Activated naive CD8-positive, alpha-beta T cell treated with anti-CD3 and anti-CD28 coated beads, Interleukin-2, amount 50 U/mL, for 24 hours (primary cell): ENCODE data around the gene DHX16.

Experiments
- ATAC-seq: fragments of 150-1000 bp; cut with Tn5 transposase; one replicate; pipeline ENCODE4 v1.10.0; 2021
- DNase-seq: peaks from one replicate; pipeline ENCODE4 v3.0.0; 2021
- H3K27ac Mint-ChIP-seq: one replicate; pipeline ENCODE4 v1.8.0; 2021; ENCODE audit warnings: mild to moderate bottlenecking, mixed read lengths
- H3K27me3 Mint-ChIP-seq: one replicate; pipeline ENCODE4 v1.8.0; 2021; ENCODE audit warnings: mixed read lengths
- H3K36me3 Mint-ChIP-seq: one replicate; pipeline ENCODE4 v1.8.0; 2021; ENCODE audit warnings: low read depth, mixed read lengths
- H3K4me1 Mint-ChIP-seq: one replicate; pipeline ENCODE4 v1.8.0; 2021; ENCODE audit warnings: mixed read lengths
- H3K4me3 Mint-ChIP-seq: one replicate; pipeline ENCODE4 v1.8.0; 2021; ENCODE audit warnings: mild to moderate bottlenecking, moderate library complexity, mixed read lengths
- H3K9me3 Mint-ChIP-seq: one replicate; pipeline ENCODE4 v1.8.0; 2021; ENCODE audit warnings: mixed read lengths

The DHX16 gene

DNA sequence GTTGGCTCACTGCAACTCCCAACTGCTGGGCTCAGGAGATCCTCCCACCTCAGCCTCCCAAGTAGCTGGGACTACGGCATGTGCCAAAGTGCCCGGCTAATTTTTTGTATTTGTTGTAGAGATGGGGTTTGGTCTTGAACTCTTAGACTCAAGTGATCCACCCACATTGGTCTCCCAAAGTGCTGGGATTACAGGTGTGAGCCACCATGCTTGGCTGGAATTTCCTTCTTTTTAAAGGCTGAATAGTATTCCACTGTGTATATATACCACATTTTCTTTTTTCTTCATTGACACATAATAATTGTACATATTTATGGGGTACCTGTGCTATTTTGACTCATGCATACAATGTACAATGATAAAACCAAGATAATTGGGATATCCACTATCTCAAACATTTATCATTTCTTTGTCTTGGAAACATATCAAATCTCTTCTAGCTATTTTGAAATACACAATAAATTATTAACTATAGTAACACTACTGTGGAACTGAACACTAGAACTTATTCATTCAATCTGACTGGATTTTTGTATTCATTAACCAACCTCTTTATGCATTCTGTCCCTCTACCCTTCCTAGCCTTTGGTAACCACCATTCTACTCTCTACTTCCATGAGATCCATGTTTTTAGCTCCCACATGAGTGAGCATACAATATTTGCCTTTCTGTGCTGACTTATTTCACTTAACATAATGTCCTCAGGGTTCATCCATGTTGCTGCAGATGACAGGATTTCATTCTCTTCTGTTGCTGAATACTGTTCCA lies 36.5 kb upstream of the DHX16 start:
- no peak for DNase-seq
- Mint-ChIP-seq H3K4me3 (no peak overlapping the region), H3K4me1 (peaks cover 12% of the 10 kb centered on the region), H3K27ac (no peak overlapping the region), H3K9me3 (no peaks in the 10 kb centered on the region), H3K36me3 (peaks cover 52% of the 10 kb centered on the region), H3K27me3 (no peaks in the 10 kb centered on the region)
- ATAC-seq: no peak

DNA sequence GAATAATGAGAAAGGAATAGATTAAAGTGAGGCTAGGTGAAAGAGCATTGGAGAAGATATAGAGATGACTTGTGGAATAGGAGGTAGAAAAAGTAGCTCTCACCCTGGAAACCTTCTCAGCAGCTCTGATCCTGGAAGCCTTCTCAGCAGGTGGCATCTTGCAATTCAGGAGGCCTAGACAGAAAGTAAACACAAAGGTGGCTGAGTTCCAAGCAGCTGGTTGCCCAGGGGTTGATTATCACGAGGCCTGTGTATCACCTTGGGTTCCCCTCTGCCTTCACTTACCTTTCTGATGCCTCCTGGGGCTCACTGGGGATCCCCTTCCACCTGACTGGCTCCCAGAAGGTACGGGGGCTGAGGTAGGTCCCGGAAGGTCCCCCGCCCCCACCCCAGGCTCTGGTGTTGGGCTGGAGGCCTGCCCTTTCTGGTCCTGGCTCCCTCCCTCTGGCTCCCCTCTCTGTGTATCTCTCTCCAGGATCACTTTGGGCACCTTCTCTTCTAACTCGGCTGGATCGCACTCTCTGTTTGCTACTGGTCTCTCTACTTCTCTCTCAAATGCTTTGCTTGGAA lies 34.6 kb upstream of the DHX16 start:
- H3K36me3 Mint-ChIP-seq: peaks cover 43% of the 10 kb centered on the region
- DNase-seq (no peak), ATAC-seq (no peak)
- no peak overlapping the region for H3K27ac Mint-ChIP-seq
- no peak overlapping the region for H3K4me3 Mint-ChIP-seq
- H3K4me1 Mint-ChIP-seq: peaks cover 7% of the 10 kb centered on the region
- H3K27me3 Mint-ChIP-seq: no peaks in the 10 kb centered on the region
- no peaks in the 10 kb centered on the region for H3K9me3 Mint-ChIP-seq

DNA sequence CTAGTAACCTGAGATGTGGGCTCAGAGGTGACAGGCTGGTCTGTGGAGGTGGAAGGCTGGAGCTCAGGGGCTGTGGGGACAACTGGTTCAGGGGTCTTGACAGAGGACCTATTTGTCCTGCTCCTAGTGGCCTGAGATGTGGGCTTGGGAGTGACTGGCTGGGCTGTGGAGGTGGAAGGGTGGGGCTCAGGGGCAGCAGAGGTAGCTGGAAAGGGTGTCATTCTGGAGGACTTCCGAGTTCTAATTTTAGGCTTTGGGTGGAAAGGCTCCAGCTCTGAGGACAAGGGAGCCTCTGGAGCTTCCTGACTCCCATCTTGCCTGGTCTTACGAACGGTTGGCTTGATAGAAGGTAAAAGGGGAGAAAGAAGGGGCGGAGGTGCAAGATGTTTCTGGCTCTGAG lies 32.8 kb upstream of the DHX16 start:
- H3K9me3 Mint-ChIP-seq: no peaks in the 10 kb centered on the region
- DNase-seq (no peak), ATAC-seq (no peak)
- H3K4me3 Mint-ChIP-seq: no peak overlapping the region
- no peaks in the 10 kb centered on the region for H3K27me3 Mint-ChIP-seq
- no peaks in the 10 kb centered on the region for H3K4me1 Mint-ChIP-seq
- H3K27ac Mint-ChIP-seq: no peak overlapping the region
- H3K36me3 Mint-ChIP-seq: peaks cover 35% of the 10 kb centered on the region

DNA sequence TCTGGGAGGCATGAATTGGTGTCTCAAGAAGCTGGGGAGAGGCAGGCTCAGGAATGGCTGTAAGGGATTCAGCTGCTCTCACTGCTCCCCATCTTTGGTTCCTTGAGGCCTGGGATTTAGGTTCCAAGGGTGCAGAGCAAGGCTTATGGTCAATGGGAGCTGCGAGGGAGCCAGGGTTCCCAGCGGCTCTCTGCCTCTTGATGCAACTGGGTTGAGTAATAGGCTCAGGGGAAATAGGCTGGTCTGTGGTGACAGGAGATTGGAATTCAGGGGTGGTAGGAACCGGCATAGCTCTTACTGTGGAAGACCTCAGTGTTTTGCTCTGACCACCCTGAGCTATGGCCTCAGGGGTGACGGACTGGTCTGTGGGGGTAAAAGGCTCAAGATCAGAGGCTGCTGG lies 31.0 kb upstream of the DHX16 start:
- Mint-ChIP-seq H3K4me3 (no peak overlapping the region), H3K36me3 (peaks cover 42% of the 10 kb centered on the region), H3K27ac (no peak overlapping the region), H3K4me1 (no peaks in the 10 kb centered on the region), H3K27me3 (no peaks in the 10 kb centered on the region), H3K9me3 (no peaks in the 10 kb centered on the region)
- no peak for ATAC-seq
- DNase-seq: no peak

DNA sequence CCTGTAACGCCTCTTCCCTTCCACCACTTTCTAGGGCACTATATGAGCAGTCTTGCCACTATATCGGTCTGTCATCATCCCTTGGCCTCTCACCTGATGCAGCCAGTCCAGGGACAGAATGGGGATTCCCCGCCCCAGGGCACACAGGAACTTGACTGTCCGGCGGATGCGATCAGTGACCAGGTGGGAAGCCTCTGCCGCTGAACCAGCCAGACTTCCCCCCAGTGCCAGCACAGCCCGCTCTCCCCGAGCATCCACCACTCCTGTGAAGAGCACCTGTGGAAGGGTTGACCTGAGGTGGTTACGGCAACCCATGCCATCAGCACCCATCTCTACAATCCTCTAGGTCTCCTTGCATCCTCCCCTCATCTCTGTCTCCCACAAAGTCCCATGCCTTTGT lies 30.2 kb upstream of the DHX16 start:
- Mint-ChIP-seq H3K36me3 (peaks cover 40% of the 10 kb centered on the region), H3K9me3 (no peaks in the 10 kb centered on the region), H3K4me1 (no peaks in the 10 kb centered on the region), H3K27ac (no peak overlapping the region), H3K27me3 (no peaks in the 10 kb centered on the region), H3K4me3 (no peak overlapping the region)
- no peak for DNase-seq
- no peak for ATAC-seq

DNA sequence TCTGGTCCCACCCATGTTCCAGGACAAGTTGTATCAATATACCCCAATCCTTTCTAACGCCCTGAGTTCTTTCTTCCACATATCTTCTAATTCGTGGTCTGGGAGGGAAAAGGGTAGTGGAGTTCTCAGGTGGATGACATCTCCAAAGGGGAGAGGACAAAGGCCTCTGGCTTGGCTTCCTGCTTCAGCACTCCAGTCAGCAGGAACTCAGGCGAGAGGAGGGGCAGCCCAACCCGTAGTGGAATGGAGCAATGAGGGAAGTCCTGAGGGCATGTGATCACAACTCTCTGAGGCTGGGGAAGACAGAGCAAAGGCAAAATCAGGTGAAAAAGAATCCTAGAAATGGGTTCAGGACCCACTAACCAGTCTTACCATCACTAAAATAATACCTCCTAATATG lies 27.5 kb upstream of the DHX16 start:
- H3K27ac Mint-ChIP-seq: no peak overlapping the region
- no peak for ATAC-seq
- no peak for DNase-seq
- no peak overlapping the region for H3K4me3 Mint-ChIP-seq
- no peaks in the 10 kb centered on the region for H3K4me1 Mint-ChIP-seq
- peaks cover 29% of the 10 kb centered on the region for H3K36me3 Mint-ChIP-seq
- no peaks in the 10 kb centered on the region for H3K27me3 Mint-ChIP-seq
- H3K9me3 Mint-ChIP-seq: no peaks in the 10 kb centered on the region

DNA sequence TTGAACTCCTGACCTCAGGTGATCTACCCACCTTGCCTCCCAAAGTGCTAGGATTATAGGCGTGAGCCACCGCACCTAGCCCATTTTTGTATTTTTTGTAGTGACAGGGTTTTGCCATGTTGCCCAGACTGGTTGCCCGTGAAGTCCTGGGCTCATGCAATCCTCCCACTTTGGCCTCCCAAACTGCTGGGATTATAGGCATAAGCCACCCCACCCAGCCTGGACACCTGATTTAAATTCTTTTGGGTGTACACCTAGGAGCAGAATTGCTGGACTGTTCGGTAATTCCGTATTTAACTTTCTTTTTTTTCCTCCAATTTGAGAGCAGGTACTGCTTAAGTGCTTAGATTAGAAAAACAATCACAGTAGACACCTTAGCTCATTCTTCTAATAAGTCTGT lies 23.6 kb upstream of the DHX16 start:
- Mint-ChIP-seq H3K4me3 (no peak overlapping the region), H3K27ac (no peak overlapping the region), H3K27me3 (no peaks in the 10 kb centered on the region), H3K36me3 (peaks cover 17% of the 10 kb centered on the region), H3K4me1 (peaks cover 3% of the 10 kb centered on the region), H3K9me3 (no peaks in the 10 kb centered on the region)
- no peak for DNase-seq
- ATAC-seq: no peak

DNA sequence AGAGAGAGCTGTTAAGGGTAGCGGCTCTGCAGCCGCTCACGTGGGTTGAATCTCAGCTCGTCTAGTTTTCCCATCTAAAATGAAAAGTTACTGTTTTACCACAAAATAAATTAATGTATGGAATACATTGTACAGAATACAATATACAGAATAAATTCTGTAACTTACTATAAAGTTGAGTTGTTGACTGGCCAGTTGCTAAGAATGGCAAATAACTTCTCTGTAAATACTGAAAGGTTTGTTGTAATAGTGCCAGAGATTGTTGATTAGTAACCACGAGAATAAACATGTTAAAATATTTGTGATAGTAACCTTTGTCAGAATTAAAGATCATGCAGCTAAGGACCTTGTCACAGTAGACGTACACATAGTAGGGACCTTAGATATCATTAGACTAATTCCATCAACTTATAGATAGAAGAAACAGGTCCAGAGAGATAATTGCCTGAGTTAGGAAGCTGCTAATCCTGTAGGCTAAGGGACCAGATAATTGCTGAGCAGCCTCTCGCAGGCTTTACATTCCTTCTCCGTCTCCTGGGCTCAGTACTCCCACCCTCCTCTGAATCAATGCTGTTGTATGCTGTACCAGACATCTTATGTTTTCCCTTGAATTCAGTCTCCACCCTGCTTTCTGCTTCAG lies 18.5 kb upstream of the DHX16 start:
- peaks cover 39% of the 10 kb centered on the region for H3K4me1 Mint-ChIP-seq
- DNase-seq: no peak
- H3K4me3 Mint-ChIP-seq: peak overlapping the region; percentile 89
- ATAC-seq: no peak
- H3K9me3 Mint-ChIP-seq: no peaks in the 10 kb centered on the region
- H3K36me3 Mint-ChIP-seq: no peaks in the 10 kb centered on the region
- no peaks in the 10 kb centered on the region for H3K27me3 Mint-ChIP-seq
- peak overlapping the region; percentile 59 for H3K27ac Mint-ChIP-seq

DNA sequence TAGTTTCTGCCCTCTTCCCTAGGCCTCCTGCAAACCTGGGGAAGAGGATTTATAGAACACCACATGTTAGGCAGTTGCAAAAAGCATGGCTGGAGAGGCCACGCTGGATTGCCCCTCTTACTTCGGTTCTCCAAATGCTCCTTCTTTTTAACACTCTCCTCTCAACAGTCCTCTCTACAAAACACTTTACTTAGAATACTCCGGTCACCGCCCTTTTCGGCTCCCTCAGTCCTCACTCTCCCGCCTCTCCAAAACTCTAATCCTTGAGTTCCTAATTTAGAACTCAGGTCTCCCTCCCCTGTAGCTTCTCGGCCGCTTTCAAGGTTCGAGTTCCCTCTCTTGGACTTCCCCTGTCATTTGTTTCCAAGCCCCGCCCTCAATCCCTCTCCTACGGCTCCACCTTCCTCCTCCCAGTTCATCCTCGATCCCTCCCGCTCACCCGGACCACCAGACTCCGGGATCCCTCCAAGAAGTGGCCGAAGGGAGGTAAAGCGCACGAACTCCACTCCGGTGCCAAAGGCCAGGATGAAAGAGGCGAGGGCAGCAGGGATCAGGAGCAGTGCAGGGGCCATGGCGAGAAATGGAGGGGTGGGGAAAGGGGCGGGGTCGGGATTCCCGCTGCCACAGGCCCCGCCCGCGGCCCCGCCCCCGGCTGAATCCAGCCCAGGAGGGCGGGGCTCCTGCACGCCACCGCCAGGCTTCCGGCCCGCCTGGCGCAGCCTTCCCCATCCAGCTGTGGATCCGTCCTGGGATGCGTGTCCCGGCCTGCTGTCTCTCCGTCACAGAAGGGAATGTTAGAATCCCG lies 17.8 kb upstream of the DHX16 start, which contains the start of gene NRM:
TSS of gene NRM (minus strand) at position 582 of the 805 bp plus-strand sequence. CDS start at position 572, 10 bp downstream.
- Mint-ChIP-seq H3K9me3 (no peaks in the 10 kb centered on the region), H3K27ac (peak within 1 kb of the TSS; percentile 74), H3K4me3 (peak within 1 kb of the TSS; percentile 89), H3K27me3 (no peaks in the 10 kb centered on the region), H3K4me1 (peaks cover 42% of the 10 kb centered on the region), H3K36me3 (peaks cover 7% of the 10 kb centered on the region)
- DNase-seq (peak; percentile 84), ATAC-seq (peak; percentile 35)

DNA sequence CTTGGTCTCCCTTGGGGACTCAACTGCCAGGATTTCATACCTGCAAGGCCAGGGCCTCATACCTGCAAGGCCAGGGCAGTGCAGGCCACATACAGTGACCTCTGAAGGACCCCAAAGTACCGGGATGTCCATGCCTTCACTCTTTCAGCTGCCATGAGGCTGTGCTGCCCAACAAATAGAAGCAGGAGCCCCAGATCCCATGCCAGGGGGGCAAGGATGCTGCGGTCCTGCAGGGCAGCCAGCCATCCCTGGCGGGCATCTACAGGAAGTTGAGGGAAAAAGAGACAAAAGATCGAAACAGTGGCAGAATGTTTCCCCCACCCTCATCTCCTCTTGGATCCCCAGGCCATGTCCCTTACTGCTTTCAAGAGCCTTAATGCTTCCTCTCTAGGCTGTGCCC lies 17.2 kb upstream of the DHX16 start:
- no peak for DNase-seq
- Mint-ChIP-seq H3K27ac (peak overlapping the region; percentile 74), H3K36me3 (peaks cover 13% of the 10 kb centered on the region), H3K27me3 (no peaks in the 10 kb centered on the region), H3K9me3 (no peaks in the 10 kb centered on the region), H3K4me1 (peaks cover 42% of the 10 kb centered on the region), H3K4me3 (peak overlapping the region; percentile 89)
- ATAC-seq: no peak

DNA sequence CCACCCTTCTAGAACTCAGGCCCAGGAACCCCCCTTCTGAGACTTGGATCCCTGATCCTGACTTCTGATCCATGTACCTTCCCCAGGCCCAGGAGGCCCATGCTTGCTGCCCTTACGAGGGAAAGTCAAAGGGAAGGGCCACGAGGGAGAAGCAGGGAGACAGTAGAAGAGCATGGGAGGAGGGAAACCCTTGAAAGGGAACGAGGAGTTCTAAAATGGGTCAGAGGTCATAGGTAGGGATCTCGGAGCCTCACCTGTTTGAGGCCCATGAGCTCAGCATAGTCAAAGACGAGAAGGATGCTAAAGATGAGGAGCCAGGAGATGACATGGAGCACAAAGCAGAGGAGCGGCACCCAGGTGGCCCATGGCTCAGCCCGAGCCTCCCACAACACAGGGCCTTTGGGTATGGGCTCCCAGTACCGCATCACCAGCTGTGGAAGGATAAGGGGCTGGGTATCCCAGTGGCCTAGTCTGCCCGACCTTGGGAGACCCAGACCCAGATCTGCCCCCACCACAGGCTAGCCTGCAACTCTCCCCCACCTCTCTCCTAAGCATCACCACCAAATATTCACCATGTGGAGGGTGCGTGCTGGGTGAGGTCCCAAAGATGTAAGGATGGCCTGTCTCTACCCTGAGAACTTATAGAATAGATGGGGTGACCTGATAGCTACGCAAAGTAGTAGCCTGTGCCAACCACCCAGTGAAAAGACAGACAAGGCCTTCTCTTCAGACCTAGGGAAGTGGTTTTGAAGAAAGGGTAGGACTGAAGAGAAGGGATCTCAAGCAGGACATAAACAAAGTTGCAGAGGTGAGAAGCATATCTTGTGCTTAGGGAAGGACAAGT lies 16.4 kb upstream of the DHX16 start:
- Mint-ChIP-seq H3K4me3 (peak overlapping the region; percentile 89), H3K9me3 (no peaks in the 10 kb centered on the region), H3K36me3 (peaks cover 18% of the 10 kb centered on the region), H3K4me1 (peaks cover 42% of the 10 kb centered on the region), H3K27ac (peak overlapping the region; percentile 35), H3K27me3 (no peaks in the 10 kb centered on the region)
- ATAC-seq (no peak), DNase-seq (no peak)

DNA sequence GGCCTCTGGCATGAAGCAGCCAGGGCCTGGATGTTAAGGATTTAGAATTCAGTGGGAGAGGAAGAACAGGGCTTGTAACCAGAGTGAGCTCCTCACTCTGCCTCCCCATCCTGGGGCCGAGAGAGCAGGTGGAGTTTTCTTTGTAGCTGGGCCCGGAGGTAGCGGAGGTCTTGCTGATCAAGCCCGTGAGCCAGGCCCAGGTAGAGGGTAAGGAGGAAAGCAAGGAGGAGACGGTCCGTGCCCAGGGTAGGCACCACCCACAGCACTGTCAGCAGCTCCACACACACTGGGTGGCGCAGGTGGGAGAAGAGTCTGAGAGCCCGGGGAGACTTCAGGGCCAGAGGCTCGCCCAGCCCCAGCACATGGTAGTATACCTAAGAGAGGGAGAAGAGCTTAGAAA lies 15.8 kb upstream of the DHX16 start:
- peaks cover 42% of the 10 kb centered on the region for H3K4me1 Mint-ChIP-seq
- DNase-seq (no peak), ATAC-seq (no peak)
- H3K27ac Mint-ChIP-seq: peak overlapping the region; percentile 99
- peak overlapping the region; percentile 100 for H3K4me3 Mint-ChIP-seq
- no peaks in the 10 kb centered on the region for H3K27me3 Mint-ChIP-seq
- peaks cover 25% of the 10 kb centered on the region for H3K36me3 Mint-ChIP-seq
- no peaks in the 10 kb centered on the region for H3K9me3 Mint-ChIP-seq

DNA sequence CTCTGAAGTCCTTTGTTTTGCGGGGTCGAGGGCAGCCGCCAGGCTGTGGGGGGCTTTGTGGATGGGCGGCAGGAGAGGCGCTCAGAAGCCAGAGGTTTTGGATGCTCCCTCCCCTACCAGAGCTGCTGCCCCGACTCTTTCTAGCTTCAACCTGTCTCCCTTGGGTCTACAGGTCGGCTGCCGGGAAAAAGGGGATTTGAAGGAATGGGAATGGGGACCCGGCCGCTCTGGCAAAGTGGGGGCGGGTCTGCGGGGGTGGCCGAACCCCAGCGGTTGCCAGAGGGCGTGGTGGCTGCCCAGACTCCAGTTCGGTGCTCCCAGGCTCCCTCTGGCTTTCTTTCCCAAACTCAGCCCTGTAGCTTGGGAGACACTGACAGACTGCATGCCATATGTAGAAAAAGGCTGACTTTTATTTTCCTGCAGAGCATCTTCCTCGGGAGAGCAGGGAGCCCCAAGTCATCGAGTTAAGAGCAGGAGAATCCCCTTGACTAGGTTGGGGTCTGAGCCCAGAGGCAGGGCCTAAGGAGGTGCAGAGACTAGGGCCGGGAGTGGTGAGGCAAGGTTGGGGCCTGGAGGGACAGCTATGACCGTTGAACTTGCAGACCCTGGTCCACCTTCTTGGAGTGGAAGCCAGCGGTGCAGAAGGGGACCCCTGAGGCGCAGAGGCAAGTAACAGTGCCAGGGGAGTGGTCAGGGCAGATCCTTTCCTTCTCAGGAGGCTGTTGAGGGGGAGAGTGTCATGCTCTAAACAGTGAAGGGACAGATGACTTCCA lies 15.0 kb upstream of the DHX16 start:
- H3K9me3 Mint-ChIP-seq: no peaks in the 10 kb centered on the region
- no peak for DNase-seq

More for the DNA sequence above, 15.0 kb upstream of the DHX16 start:
- no peak for ATAC-seq
- peaks cover 42% of the 10 kb centered on the region for H3K4me1 Mint-ChIP-seq
- no peaks in the 10 kb centered on the region for H3K27me3 Mint-ChIP-seq
- peaks cover 32% of the 10 kb centered on the region for H3K36me3 Mint-ChIP-seq
- H3K4me3 Mint-ChIP-seq: peak overlapping the region; percentile 100
- H3K27ac Mint-ChIP-seq: peak overlapping the region; percentile 99
